ENCODE results near the gene GPRASP2. TPM values are rescaled to one million over a fixed set of nuclear protein-coding genes. Genes with fewer than 3 reads are reported as not detected.
A peak's percentile ranks its signal among the peaks of the same experiment; 100 is the strongest.
"Not testable (repeated sequence)": the region's sequence is repeated elsewhere in the genome, so short reads cannot be mapped to it uniquely, and the experiment has no call there.

GPRASP2 gene
- total and polyA plus RNA-seq, 4 donors: 1.8 to 10.2 (median 5.4) TPM

- WGBS: 4% methylated on average over 31 of the region's 31 CpGs
- H3K27me3 ChIP-seq (ENCODE audit: control insufficient read depth in 4 of 4, insufficient read depth in 4 of 4, low read length in 3 of 4): no peaks in the 10 kb centered on the region
- H3K4me3 ChIP-seq (ENCODE audit: low read depth in 1 of 3, low read length in 3 of 3): peak within 1 kb of the TSS; percentile 47 to 78 (median 67)
- DNase-seq (ENCODE audit: low spot score): peak; percentile 73
- H3K27ac ChIP-seq (ENCODE audit: low read depth in 1 of 2, low read length in 2 of 2): peak within 1 kb of the TSS in 1 of 2 donors; percentile 4
- H3K9me3 ChIP-seq (ENCODE audit: control insufficient read depth in 4 of 4, low read length in 3 of 4): no peaks in the 10 kb centered on the region
- no peaks in the 10 kb centered on the region for H3K36me3 ChIP-seq (ENCODE audit: control insufficient read depth in 4 of 4, insufficient read depth in 3 of 4, low read depth in 1 of 4, low read length in 3 of 4)
- H3K4me1 ChIP-seq (ENCODE audit: control insufficient read depth in 4 of 4, insufficient read depth in 4 of 4, low read length in 3 of 4): peaks cover 0 to 10% (median 3%) of the 10 kb centered on the region in 4 donors
- TF ChIP-seq TAF1 (conservative IDR thresholded peaks at IDR 0.05) (no peak), YY1 (IDR thresholded peaks at IDR 0.05) (peak; percentile 83), HNF4G (IDR thresholded peaks at IDR 0.05) (no peak), ZBTB33 (IDR thresholded peaks at IDR 0.05) (no peak), RAD21 (IDR thresholded peaks at IDR 0.05) (peak in 1 of 2 donors; percentile 25), EGR1 (IDR thresholded peaks at IDR 0.05; ENCODE audit: low read depth in 2 of 2) (no peak), GABPA (IDR thresholded peaks at IDR 0.05 in 1 of 2, conservative IDR thresholded peaks at IDR 0.05 in 1 of 2) (no peak)
- H3K9ac ChIP-seq (ENCODE audit: low read depth in 1 of 2, low read length in 2 of 2): peak within 1 kb of the TSS; percentile 3 to 65
Observed at GRCh38 chrX:102720237-102721168, 8.3 kb downstream of the GPRASP2 start, which contains the start of gene GPRASP3. Gene GPRASP3, plus strand, starts transcription at chrX:102720743. Its CDS starts 28,253 bp downstream, at chrX:102748996.

- H3K27me3 ChIP-seq (ENCODE audit: control insufficient read depth in 4 of 4, insufficient read depth in 4 of 4, low read length in 3 of 4); H3K9me3 ChIP-seq (ENCODE audit: control insufficient read depth in 4 of 4, low read length in 3 of 4); H3K27ac ChIP-seq (ENCODE audit: low read depth in 1 of 2, low read length in 2 of 2); H3K9ac ChIP-seq (ENCODE audit: low read depth in 1 of 2, low read length in 2 of 2); H3K36me3 ChIP-seq (ENCODE audit: control insufficient read depth in 4 of 4, insufficient read depth in 3 of 4, low read depth in 1 of 4, low read length in 3 of 4); DNase-seq (ENCODE audit: low spot score): not testable (repeated sequence)
- WGBS: 51% methylated on average over 7 of the region's 7 CpGs
- Histone ChIP-seq H3K4me1 (ENCODE audit: control insufficient read depth in 4 of 4, insufficient read depth in 4 of 4, low read length in 3 of 4) (peaks cover 0 to 10% (median 3%) of the 10 kb centered on the region in 4 donors), H3K4me3 (ENCODE audit: low read depth in 1 of 3, low read length in 3 of 3) (peak overlapping the region in 2 of 3 donors; percentile 47 to 78)
Observed at GRCh38 chrX:102721169-102721506, 8.9 kb downstream of the GPRASP2 start.

GRCh38 chrX:102723456-102723855 lies 11.2 kb downstream of the GPRASP2 start:
- WGBS: 92% methylated on average over 1 of the region's 1 CpG
- peaks cover 0 to 10% (median 3%) of the 10 kb centered on the region in 4 donors for H3K4me1 ChIP-seq (ENCODE audit: control insufficient read depth in 4 of 4, insufficient read depth in 4 of 4, low read length in 3 of 4)
- TF ChIP-seq FOXA2 (IDR thresholded peaks at IDR 0.05) (no peak), MAX (IDR thresholded peaks at IDR 0.05) (no peak), RXRA (IDR thresholded peaks at IDR 0.05) (no peak), ATF3 (IDR thresholded peaks at IDR 0.05) (no peak), SP1 (IDR thresholded peaks at IDR 0.05) (no peak), CTCF (IDR thresholded peaks at IDR 0.05; ENCODE audit: low read depth, low read length, missing input control) (no peak), TAF1 (conservative IDR thresholded peaks at IDR 0.05) (no peak), NR2F2 (IDR thresholded peaks at IDR 0.05) (no peak)
- H3K27me3 ChIP-seq (ENCODE audit: control insufficient read depth in 4 of 4, insufficient read depth in 4 of 4, low read length in 3 of 4): peaks cover 0 to 2% (median 0%) of the 10 kb centered on the region in 4 donors
- no peak for DNase-seq (ENCODE audit: low spot score)
- H3K9me3 ChIP-seq (ENCODE audit: control insufficient read depth in 4 of 4, low read length in 3 of 4): no peaks in the 10 kb centered on the region
- no peak overlapping the region for H3K27ac ChIP-seq (ENCODE audit: low read depth in 1 of 2, low read length in 2 of 2)
- no peak overlapping the region for H3K9ac ChIP-seq (ENCODE audit: low read depth in 1 of 2, low read length in 2 of 2)
- H3K4me3 ChIP-seq (ENCODE audit: low read depth in 1 of 3, low read length in 3 of 3): no peak overlapping the region
- H3K36me3 ChIP-seq (ENCODE audit: control insufficient read depth in 4 of 4, insufficient read depth in 3 of 4, low read depth in 1 of 4, low read length in 3 of 4): no peaks in the 10 kb centered on the region
